ENCODE measurements around the gene RBM28.

The RBM28 gene

GRCh38 chr7:128262273-128263028 lies 81.3 kb downstream of the RBM28 start:
- no peak for DNase-seq (ENCODE audit: low read depth in 2 of 2)

- DNase-seq (ENCODE audit: low read depth in 2 of 2), result no peak
Measured at GRCh38 chr7:128260069-128260795, 83.5 kb downstream of the RBM28 start.

- no peak for DNase-seq (ENCODE audit: low read depth in 2 of 2)
Measured at GRCh38 chr7:128259131-128260061, 84.3 kb downstream of the RBM28 start.

GRCh38 chr7:128257458-128257857 lies 86.2 kb downstream of the RBM28 start:
- no peak for DNase-seq (ENCODE audit: low read depth in 2 of 2)

GRCh38 chr7:128255271-128255670 lies 88.4 kb downstream of the RBM28 start:
- DNase-seq (ENCODE audit: low read depth in 2 of 2), result no peak

- no peak for DNase-seq (ENCODE audit: low read depth in 2 of 2)
Measured at GRCh38 chr7:128254470-128254869, 89.2 kb downstream of the RBM28 start.

- DNase-seq (ENCODE audit: low read depth in 2 of 2), result no peak
Measured at GRCh38 chr7:128253701-128254100, 90.0 kb downstream of the RBM28 start.

- DNase-seq (ENCODE audit: low read depth in 2 of 2), result no peak
Measured at GRCh38 chr7:128251337-128251736, 92.4 kb downstream of the RBM28 start.

Data from stimulated activated CD8-positive, alpha-beta memory T cell treated with anti-CD3 and anti-CD28 coated beads, Interleukin-2, amount 100 ng/mL, for 48 hours (primary cell).